ENCODE measurements around the gene TRPC4AP. TPM values are rescaled to one million over a fixed set of nuclear protein-coding genes. Genes with fewer than 3 reads are reported as not detected.
A peak's percentile ranks its signal among the peaks of the same experiment; 100 is the strongest.
"Not testable (repeated sequence)": the region's sequence is repeated elsewhere in the genome, so short reads cannot be mapped to it uniquely, and the experiment has no call there.

TRPC4AP gene, protein sequence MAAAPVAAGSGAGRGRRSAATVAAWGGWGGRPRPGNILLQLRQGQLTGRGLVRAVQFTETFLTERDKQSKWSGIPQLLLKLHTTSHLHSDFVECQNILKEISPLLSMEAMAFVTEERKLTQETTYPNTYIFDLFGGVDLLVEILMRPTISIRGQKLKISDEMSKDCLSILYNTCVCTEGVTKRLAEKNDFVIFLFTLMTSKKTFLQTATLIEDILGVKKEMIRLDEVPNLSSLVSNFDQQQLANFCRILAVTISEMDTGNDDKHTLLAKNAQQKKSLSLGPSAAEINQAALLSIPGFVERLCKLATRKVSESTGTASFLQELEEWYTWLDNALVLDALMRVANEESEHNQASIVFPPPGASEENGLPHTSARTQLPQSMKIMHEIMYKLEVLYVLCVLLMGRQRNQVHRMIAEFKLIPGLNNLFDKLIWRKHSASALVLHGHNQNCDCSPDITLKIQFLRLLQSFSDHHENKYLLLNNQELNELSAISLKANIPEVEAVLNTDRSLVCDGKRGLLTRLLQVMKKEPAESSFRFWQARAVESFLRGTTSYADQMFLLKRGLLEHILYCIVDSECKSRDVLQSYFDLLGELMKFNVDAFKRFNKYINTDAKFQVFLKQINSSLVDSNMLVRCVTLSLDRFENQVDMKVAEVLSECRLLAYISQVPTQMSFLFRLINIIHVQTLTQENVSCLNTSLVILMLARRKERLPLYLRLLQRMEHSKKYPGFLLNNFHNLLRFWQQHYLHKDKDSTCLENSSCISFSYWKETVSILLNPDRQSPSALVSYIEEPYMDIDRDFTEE
- total RNA-seq = 52.2 TPM

DNA sequence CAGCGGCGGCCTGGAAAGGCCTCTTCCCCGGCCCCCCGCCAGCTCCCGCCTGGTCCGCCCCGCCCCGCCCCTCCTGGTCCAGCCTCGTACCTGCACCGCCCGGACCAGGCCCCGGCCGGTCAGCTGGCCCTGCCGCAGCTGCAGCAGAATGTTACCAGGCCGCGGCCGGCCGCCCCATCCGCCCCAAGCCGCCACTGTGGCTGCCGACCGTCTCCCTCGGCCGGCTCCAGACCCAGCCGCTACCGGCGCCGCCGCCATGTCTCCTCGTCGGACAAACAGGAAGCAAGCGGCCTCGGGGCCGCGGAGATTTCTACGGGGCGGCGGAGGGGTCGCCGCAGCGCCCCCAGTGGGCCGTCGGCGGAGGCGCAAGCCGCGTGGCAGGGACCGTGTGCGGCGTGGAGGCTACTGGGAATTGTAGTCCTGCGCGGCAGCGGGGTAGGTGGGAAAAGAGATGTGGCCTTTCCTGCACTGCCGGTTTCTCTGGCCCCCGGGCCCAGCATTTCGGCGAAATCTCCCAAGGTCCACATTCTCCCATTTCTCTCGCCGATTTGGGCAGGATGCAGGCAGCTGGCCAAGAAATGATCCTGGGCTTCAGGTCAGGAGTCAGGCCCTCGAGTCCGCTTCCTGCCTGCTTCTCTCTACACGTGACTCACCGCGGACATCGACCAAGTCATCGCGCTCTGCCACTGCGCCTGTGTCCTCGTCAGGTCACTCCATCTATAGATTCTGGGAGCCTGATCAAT lies at the start of gene TRPC4AP:
Gene TRPC4AP, minus strand, starts transcription at position 284 of the 743 bp plus-strand sequence. Its CDS starts 26 bp downstream, at position 258.
- FAIRE-seq = no peak
- peak; percentile 83 to 86 for DNase-seq (ENCODE audit: low spot score in 2 of 2)

DNA sequence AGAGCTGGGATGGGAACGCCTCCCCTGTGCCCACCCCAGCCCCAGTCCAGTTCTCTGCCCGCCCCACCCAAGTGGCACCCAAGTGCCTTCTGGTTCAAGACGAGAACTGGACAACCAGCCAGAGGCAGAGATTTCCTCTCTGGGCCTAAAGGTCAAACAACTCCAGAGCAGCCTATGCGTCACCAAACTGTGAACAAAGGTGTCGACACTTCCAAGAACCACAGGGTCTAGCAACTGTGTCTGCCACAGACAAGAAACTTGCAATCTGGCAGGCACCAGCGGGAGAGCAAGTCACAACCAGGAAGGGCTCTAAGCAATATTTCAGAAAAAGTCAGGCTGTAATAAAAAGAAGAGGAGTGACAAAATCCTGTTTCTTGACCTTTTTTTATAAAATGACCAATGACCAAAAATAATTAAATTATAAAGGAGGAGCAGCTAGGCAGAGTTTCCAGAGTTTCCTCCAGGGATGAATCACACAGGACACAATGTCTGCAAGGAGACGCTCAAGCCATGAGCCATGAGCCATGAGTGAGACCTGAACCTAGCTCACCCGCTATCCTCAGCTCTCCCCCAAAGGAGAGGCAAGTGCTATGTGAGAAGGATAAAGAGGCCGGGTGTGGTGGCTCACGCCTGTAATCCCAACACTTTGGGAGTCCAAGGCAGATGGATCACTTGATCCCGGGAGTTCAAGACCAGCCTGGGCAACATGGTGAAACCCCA lies 43.4 kb upstream of the TRPC4AP start:
- DNase-seq (ENCODE audit: low spot score in 2 of 2) = no peak
- no peak for FAIRE-seq

DNA sequence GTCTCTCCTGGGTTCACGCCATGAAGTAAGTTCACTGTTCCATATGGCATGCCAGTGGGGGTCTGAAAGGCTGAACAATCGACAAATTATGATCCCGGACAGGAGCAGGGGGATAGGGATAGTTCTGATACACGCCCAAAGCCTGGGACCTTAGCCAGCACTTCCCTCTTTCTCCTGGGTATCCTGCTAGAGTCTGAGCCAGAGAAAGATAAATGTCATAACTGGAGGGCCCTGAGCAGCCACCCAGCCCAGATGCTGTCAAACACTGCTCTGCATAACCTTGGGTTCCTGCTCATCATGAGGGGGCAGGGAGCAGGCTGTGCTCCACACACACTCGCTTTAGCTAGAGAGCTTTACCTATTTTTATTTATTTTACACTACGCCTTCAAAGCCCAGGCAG lies 42.3 kb upstream of the TRPC4AP start:
- FAIRE-seq = no peak

DNA sequence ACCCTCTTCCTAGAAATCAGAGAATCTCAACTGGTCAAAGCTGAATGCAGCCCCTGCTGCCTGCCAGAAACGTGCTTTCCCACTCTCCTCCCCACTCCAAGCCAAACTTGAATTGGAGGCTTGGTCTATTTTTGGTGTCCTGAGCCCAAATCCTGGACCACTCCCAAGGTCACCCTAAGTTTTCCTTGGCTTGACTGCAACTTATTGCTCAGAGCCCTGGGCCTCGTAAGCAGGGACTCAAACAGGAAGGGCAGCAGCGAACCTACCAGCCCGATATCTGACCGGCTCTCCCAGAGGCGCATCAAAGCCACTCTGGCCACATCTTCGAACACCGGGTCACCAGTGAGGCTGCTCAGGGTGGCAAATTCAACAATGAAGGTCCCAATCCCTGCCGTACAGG lies 41.9 kb upstream of the TRPC4AP start:
- no peak for FAIRE-seq
- DNase-seq (ENCODE audit: low spot score in 2 of 2) = no peak

More for the DNA sequence above, 42.3 kb upstream of the TRPC4AP start:
- no peak for DNase-seq (ENCODE audit: low spot score in 2 of 2)

DNA sequence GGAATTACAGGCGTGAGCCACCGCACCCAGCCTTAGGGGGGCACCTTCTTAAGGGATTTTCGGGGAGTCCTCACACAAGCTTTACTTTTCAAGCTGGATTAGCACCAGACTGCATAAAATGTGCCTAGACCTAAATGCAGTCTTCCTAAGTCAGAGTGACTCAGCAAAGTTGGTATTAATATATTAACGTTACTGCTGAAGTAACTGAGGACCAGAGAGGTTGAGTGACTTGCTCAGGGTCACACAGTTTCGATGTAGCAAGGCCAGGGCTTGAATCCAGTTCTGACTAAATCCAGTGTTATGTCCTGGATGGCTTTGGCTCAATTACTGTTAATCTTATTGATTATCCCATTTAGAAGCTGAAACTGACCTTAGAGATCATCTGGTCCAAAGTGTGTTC lies 41.1 kb upstream of the TRPC4AP start:
- no peak for FAIRE-seq
- no peak for DNase-seq (ENCODE audit: low spot score in 2 of 2)

DNA sequence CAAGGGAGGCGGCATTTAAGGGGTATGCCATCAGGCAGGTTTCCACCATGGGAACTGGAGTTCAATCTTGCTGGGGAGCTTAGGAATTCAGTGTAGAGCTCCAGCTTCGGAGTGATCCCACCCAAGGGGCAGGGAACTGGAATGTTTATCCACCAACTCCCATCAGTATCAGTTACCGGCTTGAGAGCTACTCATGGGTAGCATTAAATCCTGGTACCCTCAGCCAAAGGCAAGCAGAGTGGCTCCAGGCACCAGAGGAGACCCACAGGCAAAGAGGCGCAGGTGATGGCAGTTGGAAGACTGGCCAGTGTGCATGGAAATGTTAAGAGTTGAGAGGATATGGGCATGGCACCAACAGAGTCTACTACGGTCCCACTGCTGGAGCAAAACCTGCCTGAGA lies 40.4 kb upstream of the TRPC4AP start:
- FAIRE-seq = no peak
- no peak for DNase-seq (ENCODE audit: low spot score in 2 of 2)

DNA sequence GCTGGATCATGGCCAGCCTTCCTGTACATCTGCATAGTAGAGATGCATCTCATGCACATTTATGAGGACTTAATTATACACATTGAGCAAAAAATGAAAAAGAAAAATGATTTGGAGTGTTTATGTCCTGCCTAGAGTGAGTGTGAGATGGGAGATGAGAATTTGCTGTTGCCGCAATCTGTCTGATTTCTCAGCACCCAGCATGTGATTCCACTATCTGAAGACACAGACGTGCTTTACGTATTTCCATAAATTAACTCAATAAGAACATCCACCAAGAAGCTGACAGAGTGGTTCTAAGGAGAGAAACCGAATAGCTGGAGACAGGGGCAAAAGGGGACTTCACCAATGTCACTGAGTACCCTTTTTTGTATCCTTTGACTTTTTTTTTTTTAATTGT lies 39.3 kb upstream of the TRPC4AP start:
- FAIRE-seq (no peak), DNase-seq (ENCODE audit: low spot score in 2 of 2) (no peak)

DNA sequence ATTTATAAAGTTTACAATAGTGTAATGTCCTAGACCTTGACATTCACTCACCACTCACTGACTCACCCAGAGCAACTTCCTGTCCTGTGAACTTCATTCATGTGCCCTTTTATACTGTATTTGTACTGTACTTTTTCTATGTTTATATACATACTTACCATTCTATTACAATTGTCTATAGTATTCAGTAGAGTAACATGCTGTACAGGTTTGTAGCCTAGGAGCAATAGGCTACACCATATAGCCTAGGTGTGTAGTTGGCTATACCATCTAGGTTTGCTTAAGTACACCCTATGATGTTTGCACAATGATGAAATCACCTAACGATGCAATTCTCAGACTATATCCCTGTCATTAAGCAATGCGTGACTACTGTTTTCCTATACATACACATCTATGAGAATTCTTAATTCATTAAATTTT lies 37.1 kb upstream of the TRPC4AP start:
- no peak for FAIRE-seq

DNA sequence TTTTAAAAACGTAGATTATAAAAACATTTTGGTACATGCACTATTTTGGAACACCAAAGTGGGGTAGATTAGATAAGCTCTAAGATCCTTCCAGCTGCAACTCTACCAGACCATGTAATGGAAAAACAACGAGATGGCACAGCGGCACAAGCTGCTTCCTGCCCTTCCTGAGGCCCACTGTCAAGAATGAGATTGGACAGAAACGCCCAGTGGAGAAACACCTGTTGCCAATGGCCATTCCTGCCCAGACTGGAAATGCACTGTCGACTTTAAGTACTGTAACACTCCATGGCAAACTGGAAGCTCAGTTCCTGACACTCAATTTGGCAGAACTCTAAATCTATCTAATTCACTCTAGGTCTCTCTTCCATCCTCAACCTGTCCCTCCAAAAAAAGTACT lies 33.1 kb upstream of the TRPC4AP start:
- DNase-seq (ENCODE audit: low spot score in 2 of 2) (no peak), FAIRE-seq (no peak)

More for the DNA sequence above, 37.1 kb upstream of the TRPC4AP start:
- no peak for DNase-seq (ENCODE audit: low spot score in 2 of 2)

DNA sequence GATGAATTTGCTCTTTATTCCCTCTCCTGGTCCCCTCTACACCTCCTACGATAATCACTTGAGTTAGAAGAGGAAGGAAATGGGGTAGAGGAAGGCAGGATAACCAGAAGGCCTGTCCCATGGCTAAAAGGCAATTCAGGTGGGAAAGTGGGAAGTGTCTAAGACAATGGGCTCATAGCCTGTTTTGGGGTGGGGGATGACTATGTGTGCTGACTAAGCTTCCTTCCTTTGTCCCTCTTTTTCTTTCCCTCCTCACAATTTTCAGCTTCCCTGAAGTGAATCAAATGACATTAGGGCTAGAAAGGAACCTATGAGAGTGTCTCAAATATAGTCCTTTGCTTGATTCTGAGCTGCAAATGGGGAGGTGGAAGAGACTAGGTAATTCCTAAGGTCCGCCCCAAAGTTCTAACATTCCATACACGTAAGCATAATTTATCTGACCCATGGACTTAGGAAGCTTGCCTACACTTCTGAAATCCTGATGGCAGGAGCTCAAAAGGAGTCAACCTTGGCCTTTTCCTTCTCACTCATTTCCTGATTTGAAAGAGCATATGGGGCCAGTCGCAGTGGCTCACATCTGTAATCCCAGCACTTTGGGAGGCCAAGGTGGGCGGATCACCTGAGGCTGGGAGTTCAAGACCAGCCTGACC lies 30.3 kb upstream of the TRPC4AP start:
- FAIRE-seq (no peak), DNase-seq (ENCODE audit: low spot score in 2 of 2) (no peak)

DNA sequence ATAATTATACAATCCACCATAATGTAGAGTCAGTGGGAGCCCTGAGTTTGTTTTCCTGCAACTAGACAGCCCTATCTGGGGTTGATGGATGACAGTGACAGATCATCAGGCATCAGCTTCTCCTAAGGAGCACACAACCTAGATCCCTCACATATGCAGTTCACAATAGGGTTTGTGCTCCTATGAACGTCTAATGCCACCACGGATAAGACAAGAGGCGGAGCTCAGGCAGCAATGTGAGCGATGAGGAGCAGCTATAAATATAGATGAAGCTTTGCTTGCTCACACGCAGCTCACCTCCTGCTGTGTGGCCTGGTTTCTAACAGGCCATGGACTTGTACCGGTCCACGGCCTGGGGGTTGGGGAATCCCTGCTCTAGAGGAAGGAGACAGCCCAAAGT lies 28.6 kb upstream of the TRPC4AP start:
- FAIRE-seq (no peak), DNase-seq (ENCODE audit: low spot score in 2 of 2) (no peak)

DNA sequence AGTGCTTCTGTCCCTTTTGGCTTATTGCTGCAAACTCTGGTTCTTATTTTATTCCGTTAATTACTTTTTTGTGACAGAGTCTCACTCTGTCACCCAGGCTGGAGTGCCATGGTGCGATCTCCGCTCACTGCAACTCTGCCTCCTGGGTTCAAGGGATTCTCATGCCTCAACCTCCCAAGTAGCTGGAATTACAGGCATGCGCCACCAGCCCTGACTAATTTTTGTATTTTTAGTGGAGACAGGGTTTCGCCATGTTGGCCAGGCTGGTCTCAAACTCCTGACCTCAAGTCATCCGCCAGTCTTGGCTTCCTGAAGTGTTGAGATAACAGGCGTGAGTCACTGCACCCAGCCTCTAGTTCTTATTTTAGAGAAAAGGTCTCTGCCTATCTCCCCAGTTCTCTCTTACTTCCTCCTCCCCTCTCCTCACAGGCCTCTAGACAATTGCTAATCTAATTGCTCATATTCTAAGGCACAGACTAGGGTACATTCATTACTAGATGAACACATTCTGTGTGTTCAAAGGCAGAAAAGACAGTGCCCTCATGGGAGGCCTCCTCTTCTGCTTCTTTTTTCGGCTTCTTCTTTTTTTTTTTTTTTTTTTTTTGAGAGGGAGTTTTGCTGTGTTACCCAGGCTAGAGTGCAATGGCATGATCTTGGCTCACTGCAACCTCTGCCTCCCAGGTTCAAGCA lies 27.6 kb upstream of the TRPC4AP start:
- DNase-seq (ENCODE audit: low spot score in 2 of 2) (no peak), FAIRE-seq (no peak)

DNA sequence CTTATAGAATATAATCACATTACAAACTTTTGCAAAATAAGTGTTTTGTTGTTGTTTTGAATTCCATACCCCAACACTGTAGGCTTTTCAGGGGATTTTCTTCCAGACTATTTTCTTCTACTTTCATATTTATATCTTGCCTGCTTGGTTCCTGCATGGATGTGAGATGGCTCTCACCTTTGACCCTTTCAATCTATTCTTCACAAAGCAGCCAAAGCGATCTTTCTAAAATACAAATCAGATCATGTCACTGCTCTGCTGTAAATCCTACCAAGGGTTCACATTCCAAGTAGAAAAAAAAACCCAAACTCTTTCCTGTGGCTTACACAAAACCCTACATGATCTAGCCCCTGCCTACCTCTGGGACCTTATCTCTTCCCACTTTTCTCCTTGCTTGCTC lies 25.0 kb upstream of the TRPC4AP start:
- DNase-seq (ENCODE audit: low spot score in 2 of 2) (no peak), FAIRE-seq (no peak)

DNA sequence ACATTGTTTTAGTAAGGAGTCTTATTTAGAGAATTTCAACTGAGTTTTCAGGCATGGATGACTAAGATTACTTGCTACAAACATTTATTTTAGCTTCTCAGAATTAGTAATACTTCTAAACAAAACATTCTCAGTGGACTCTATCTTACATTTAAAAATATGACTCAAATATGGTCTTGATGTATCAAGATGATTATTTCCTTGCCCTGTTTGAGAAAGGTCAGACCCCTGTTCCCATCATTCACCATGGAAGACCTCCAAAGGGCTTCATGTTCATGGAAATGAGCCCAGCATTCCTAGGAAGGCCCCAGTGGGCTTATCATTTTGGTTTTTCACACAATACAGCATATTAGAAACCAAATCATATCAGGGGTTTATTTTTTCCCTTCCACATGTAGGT lies 24.6 kb upstream of the TRPC4AP start:
- DNase-seq (ENCODE audit: low spot score in 2 of 2) = no peak
- FAIRE-seq = no peak

DNA sequence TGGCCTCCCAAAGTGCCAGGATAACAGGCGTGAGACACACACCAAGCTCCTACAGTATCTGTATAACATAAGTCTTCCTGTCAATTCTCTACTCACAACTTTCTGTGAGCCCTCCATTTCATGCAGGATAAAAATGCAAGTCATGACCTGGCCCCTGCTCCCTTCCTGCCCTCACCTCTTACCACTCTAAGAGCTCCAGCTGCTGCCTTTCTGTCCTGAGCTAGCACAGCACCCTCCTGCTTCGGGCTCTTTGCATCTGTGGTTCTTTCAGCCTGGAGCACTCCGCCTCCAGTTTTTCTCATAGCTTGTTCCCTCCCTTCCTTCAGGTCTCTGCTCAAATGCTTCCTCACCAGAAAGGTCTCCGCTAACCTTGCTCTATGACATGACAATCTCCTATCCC lies 23.7 kb upstream of the TRPC4AP start:
- FAIRE-seq = no peak
- DNase-seq (ENCODE audit: low spot score in 2 of 2) = no peak

DNA sequence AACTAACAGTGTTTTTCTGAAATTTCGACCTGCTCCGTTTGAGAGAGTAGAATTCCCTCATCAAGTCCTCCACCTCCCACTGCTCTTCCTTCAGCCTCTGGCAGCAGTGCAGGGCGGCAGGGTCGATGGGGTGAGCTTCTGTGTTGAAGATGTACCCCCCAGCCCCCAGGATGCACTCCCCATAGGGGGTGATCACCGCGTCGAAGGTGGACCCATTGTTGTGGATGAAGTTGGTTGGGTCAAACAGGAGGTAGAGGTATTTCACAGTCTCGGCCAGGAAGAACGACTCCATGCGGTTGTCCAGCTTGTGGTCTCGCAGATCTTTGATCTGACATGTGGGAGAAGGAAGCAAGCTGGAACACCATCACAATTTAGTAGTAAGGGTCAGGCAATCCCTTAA lies 23.0 kb upstream of the TRPC4AP start:
- no peak for FAIRE-seq
- no peak for DNase-seq (ENCODE audit: low spot score in 2 of 2)

DNA sequence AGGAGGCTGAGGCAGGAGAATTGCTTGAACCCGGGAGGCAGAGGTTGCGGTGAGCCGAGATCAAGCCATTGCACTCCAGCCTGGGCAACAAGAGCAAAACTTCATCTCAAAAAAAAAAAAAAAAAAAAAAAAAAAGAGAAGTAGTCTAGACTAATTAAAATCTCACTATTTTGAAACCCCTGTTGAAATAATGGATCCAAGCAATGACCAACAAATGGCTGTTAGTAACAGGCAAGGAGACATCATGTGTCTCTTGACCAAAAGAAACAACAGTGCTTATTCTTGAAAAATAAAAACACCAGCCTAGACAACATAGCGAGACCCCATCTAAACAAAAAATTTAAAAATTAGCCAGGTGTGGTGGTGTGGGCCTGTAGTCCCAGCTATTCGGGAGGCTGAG lies 19.7 kb upstream of the TRPC4AP start:
- DNase-seq (ENCODE audit: low spot score in 2 of 2); FAIRE-seq: not testable (repeated sequence)

DNA sequence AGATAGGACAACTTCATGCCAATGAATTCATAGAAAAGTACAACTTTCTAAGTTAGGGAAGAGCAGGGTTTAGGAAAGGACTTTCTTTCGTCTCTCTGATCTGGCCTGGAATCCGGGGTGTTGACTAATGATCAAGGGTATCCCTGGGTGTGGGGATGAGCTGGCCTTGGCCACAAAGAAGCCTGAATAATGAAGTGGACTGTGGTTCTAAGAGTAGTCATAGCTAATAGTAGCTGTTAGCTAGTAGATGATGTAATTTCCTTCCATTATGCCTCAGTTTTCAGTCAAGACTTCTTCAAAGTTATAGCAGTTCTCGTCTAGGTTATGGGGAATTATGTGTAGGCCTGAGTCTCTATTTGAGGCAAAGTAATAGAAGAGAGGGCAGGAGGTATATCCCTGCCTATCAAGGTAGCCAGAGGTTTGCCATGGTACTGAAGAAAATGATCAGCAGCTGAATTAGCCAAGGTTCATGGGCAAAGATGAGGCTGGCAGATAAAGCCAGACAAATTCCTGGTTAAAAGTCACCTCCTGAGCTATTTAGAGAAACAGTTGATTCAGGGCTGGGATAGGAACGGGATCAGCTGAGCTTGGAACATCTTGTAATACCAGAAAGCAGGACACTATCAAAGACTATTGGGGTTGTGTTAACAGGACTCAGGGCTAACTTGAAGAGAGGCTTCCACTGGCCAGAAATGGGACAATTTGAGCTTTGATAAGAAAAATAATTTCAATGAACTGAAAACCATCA lies 18.7 kb upstream of the TRPC4AP start:
- DNase-seq (ENCODE audit: low spot score in 2 of 2) = no peak
- FAIRE-seq = no peak

DNA sequence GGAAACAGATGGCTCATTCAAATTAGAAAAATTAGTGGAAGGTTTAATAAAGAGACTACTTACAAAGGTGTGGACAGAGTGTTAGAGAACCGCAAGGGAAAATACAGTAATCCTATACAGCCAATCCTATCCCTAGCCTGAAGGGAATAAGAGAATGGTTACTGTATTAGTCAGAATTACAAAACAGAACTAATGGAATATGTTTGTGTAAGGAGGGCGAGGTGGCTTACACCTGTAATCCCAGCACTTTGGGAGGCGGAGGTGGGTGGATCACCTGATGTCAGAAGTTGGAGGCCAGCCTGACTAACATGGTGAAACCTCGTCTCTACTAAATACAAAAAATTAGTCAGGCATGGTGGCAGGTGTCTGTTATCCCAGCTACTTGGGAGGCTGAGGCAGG lies 16.3 kb upstream of the TRPC4AP start:
- DNase-seq (ENCODE audit: low spot score in 2 of 2) = no peak
- no peak for FAIRE-seq

Measured in frontal cortex (tissue), 4 donors.